Measurements from ENCODE around the gene GGTA1.

Gene GGTA1

GRCh38 chr9:121499427-121500164 lies at the start of gene GGTA1:
Gene GGTA1, minus strand, starts transcription at chr9:121499844. Its CDS starts 31,922 bp downstream, at chr9:121467922.
- H3K36me3 ChIP-seq (ENCODE audit: control insufficient read depth in 5 of 5, insufficient read depth in 5 of 5, low read length in 5 of 5): no peaks in the 10 kb centered on the region
- peaks cover 0 to 2% (median 0%) of the 10 kb centered on the region in 5 donors for H3K27me3 ChIP-seq (ENCODE audit: control insufficient read depth in 5 of 5, insufficient read depth in 4 of 5, low read length in 5 of 5)
- H3K4me3 ChIP-seq (ENCODE audit: low read depth in 1 of 5, low read length in 5 of 5): peak within 1 kb of the TSS; percentile 68 to 79 (median 70)
- peaks cover 3 to 46% (median 33%) of the 10 kb centered on the region in 5 donors for H3K4me1 ChIP-seq (ENCODE audit: control insufficient read depth in 5 of 5, insufficient read depth in 5 of 5, low read length in 5 of 5)
- H3K27ac ChIP-seq (ENCODE audit: low read depth, low read length): peak within 1 kb of the TSS; percentile 74
- peaks cover 0 to 4% (median 3%) of the 10 kb centered on the region in 5 donors for H3K9me3 ChIP-seq (ENCODE audit: control insufficient read depth in 5 of 5, low read length in 5 of 5)
- peak within 1 kb of the TSS; percentile 5 to 79 (median 69) for H3K9ac ChIP-seq (ENCODE audit: low read length in 5 of 5)

- Histone ChIP-seq H3K27ac (ENCODE audit: low read depth, low read length) (no peak overlapping the region), H3K4me3 (ENCODE audit: low read depth in 1 of 5, low read length in 5 of 5) (no peak overlapping the region), H3K27me3 (ENCODE audit: control insufficient read depth in 5 of 5, insufficient read depth in 4 of 5, low read length in 5 of 5) (peaks cover 0 to 3% (median 0%) of the 10 kb centered on the region in 5 donors), H3K4me1 (ENCODE audit: control insufficient read depth in 5 of 5, insufficient read depth in 5 of 5, low read length in 5 of 5) (peaks cover 0 to 28% (median 20%) of the 10 kb centered on the region in 5 donors), H3K36me3 (ENCODE audit: control insufficient read depth in 5 of 5, insufficient read depth in 5 of 5, low read length in 5 of 5) (no peaks in the 10 kb centered on the region), H3K9me3 (ENCODE audit: control insufficient read depth in 5 of 5, low read length in 5 of 5) (no peaks in the 10 kb centered on the region), H3K9ac (ENCODE audit: low read length in 5 of 5) (no peak overlapping the region)
Observed at GRCh38 chr9:121548666-121549065, 49.0 kb upstream of the GGTA1 start.

- H3K4me3 ChIP-seq (ENCODE audit: low read depth in 1 of 5, low read length in 5 of 5): peak overlapping the region in 4 of 5 donors; percentile 15 to 48 (median 30)
- H3K9me3 ChIP-seq (ENCODE audit: control insufficient read depth in 5 of 5, low read length in 5 of 5): no peaks in the 10 kb centered on the region
- H3K27me3 ChIP-seq (ENCODE audit: control insufficient read depth in 5 of 5, insufficient read depth in 4 of 5, low read length in 5 of 5): peaks cover 0 to 3% (median 0%) of the 10 kb centered on the region in 5 donors
- no peaks in the 10 kb centered on the region for H3K36me3 ChIP-seq (ENCODE audit: control insufficient read depth in 5 of 5, insufficient read depth in 5 of 5, low read length in 5 of 5)
- H3K4me1 ChIP-seq (ENCODE audit: control insufficient read depth in 5 of 5, insufficient read depth in 5 of 5, low read length in 5 of 5): peaks cover 0 to 18% (median 12%) of the 10 kb centered on the region in 5 donors
- H3K27ac ChIP-seq (ENCODE audit: low read depth, low read length): no peak overlapping the region
- H3K9ac ChIP-seq (ENCODE audit: low read length in 5 of 5): peak overlapping the region in 3 of 5 donors; percentile 45 to 76 (median 69)
Observed at GRCh38 chr9:121545875-121546423, 46.3 kb upstream of the GGTA1 start.

GRCh38 chr9:121545150-121545874 lies 45.7 kb upstream of the GGTA1 start:
- Histone ChIP-seq H3K4me1 (ENCODE audit: control insufficient read depth in 5 of 5, insufficient read depth in 5 of 5, low read length in 5 of 5) (peaks cover 0 to 11% (median 6%) of the 10 kb centered on the region in 5 donors), H3K36me3 (ENCODE audit: control insufficient read depth in 5 of 5, insufficient read depth in 5 of 5, low read length in 5 of 5) (no peaks in the 10 kb centered on the region), H3K4me3 (ENCODE audit: low read depth in 1 of 5, low read length in 5 of 5) (no peak overlapping the region), H3K9ac (ENCODE audit: low read length in 5 of 5) (no peak overlapping the region), H3K9me3 (ENCODE audit: control insufficient read depth in 5 of 5, low read length in 5 of 5) (no peaks in the 10 kb centered on the region), H3K27me3 (ENCODE audit: control insufficient read depth in 5 of 5, insufficient read depth in 4 of 5, low read length in 5 of 5) (peaks cover 0 to 3% (median 0%) of the 10 kb centered on the region in 5 donors), H3K27ac (ENCODE audit: low read depth, low read length) (no peak overlapping the region)

GRCh38 chr9:121542025-121542424 lies 42.4 kb upstream of the GGTA1 start:
- Histone ChIP-seq H3K36me3 (ENCODE audit: control insufficient read depth in 5 of 5, insufficient read depth in 5 of 5, low read length in 5 of 5) (no peaks in the 10 kb centered on the region), H3K4me1 (ENCODE audit: control insufficient read depth in 5 of 5, insufficient read depth in 5 of 5, low read length in 5 of 5) (peaks cover 3 to 15% (median 10%) of the 10 kb centered on the region in 5 donors), H3K9me3 (ENCODE audit: control insufficient read depth in 5 of 5, low read length in 5 of 5) (no peaks in the 10 kb centered on the region), H3K27me3 (ENCODE audit: control insufficient read depth in 5 of 5, insufficient read depth in 4 of 5, low read length in 5 of 5) (peaks cover 0 to 3% (median 0%) of the 10 kb centered on the region in 5 donors), H3K9ac (ENCODE audit: low read length in 5 of 5) (no peak overlapping the region), H3K27ac (ENCODE audit: low read depth, low read length) (no peak overlapping the region), H3K4me3 (ENCODE audit: low read depth in 1 of 5, low read length in 5 of 5) (no peak overlapping the region)

GRCh38 chr9:121541256-121541655 lies 41.6 kb upstream of the GGTA1 start:
- Histone ChIP-seq H3K4me1 (ENCODE audit: control insufficient read depth in 5 of 5, insufficient read depth in 5 of 5, low read length in 5 of 5) (peaks cover 3 to 14% (median 10%) of the 10 kb centered on the region in 5 donors), H3K27ac (ENCODE audit: low read depth, low read length) (no peak overlapping the region), H3K9ac (ENCODE audit: low read length in 5 of 5) (no peak overlapping the region), H3K4me3 (ENCODE audit: low read depth in 1 of 5, low read length in 5 of 5) (no peak overlapping the region), H3K36me3 (ENCODE audit: control insufficient read depth in 5 of 5, insufficient read depth in 5 of 5, low read length in 5 of 5) (no peaks in the 10 kb centered on the region), H3K27me3 (ENCODE audit: control insufficient read depth in 5 of 5, insufficient read depth in 4 of 5, low read length in 5 of 5) (peaks cover 0 to 3% (median 0%) of the 10 kb centered on the region in 5 donors), H3K9me3 (ENCODE audit: control insufficient read depth in 5 of 5, low read length in 5 of 5) (no peaks in the 10 kb centered on the region)

- no peak overlapping the region for H3K27ac ChIP-seq (ENCODE audit: low read depth, low read length)
- no peaks in the 10 kb centered on the region for H3K27me3 ChIP-seq (ENCODE audit: control insufficient read depth in 5 of 5, insufficient read depth in 4 of 5, low read length in 5 of 5)
- peaks cover 3 to 7% (median 5%) of the 10 kb centered on the region in 5 donors for H3K4me1 ChIP-seq (ENCODE audit: control insufficient read depth in 5 of 5, insufficient read depth in 5 of 5, low read length in 5 of 5)
- no peak overlapping the region for H3K9ac ChIP-seq (ENCODE audit: low read length in 5 of 5)
- H3K4me3 ChIP-seq (ENCODE audit: low read depth in 1 of 5, low read length in 5 of 5): no peak overlapping the region
- H3K36me3 ChIP-seq (ENCODE audit: control insufficient read depth in 5 of 5, insufficient read depth in 5 of 5, low read length in 5 of 5): no peaks in the 10 kb centered on the region
- no peaks in the 10 kb centered on the region for H3K9me3 ChIP-seq (ENCODE audit: control insufficient read depth in 5 of 5, low read length in 5 of 5)
Observed at GRCh38 chr9:121538221-121538620, 38.6 kb upstream of the GGTA1 start.

- Histone ChIP-seq H3K4me3 (ENCODE audit: low read depth in 1 of 5, low read length in 5 of 5) (no peak overlapping the region), H3K27me3 (ENCODE audit: control insufficient read depth in 5 of 5, insufficient read depth in 4 of 5, low read length in 5 of 5) (no peaks in the 10 kb centered on the region), H3K36me3 (ENCODE audit: control insufficient read depth in 5 of 5, insufficient read depth in 5 of 5, low read length in 5 of 5) (no peaks in the 10 kb centered on the region), H3K4me1 (ENCODE audit: control insufficient read depth in 5 of 5, insufficient read depth in 5 of 5, low read length in 5 of 5) (peaks cover 3 to 11% (median 5%) of the 10 kb centered on the region in 5 donors), H3K27ac (ENCODE audit: low read depth, low read length) (no peak overlapping the region), H3K9me3 (ENCODE audit: control insufficient read depth in 5 of 5, low read length in 5 of 5) (no peaks in the 10 kb centered on the region), H3K9ac (ENCODE audit: low read length in 5 of 5) (no peak overlapping the region)
Observed at GRCh38 chr9:121537283-121537682, 37.6 kb upstream of the GGTA1 start.

GRCh38 chr9:121532881-121533280 lies 33.2 kb upstream of the GGTA1 start:
- H3K9ac ChIP-seq (ENCODE audit: low read length in 5 of 5): no peak overlapping the region
- H3K9me3 ChIP-seq (ENCODE audit: control insufficient read depth in 5 of 5, low read length in 5 of 5): no peaks in the 10 kb centered on the region
- H3K4me3 ChIP-seq (ENCODE audit: low read depth in 1 of 5, low read length in 5 of 5): no peak overlapping the region
- peaks cover 12 to 25% (median 18%) of the 10 kb centered on the region in 5 donors for H3K4me1 ChIP-seq (ENCODE audit: control insufficient read depth in 5 of 5, insufficient read depth in 5 of 5, low read length in 5 of 5)
- H3K27me3 ChIP-seq (ENCODE audit: control insufficient read depth in 5 of 5, insufficient read depth in 4 of 5, low read length in 5 of 5): no peaks in the 10 kb centered on the region
- H3K27ac ChIP-seq (ENCODE audit: low read depth, low read length): no peak overlapping the region
- no peaks in the 10 kb centered on the region for H3K36me3 ChIP-seq (ENCODE audit: control insufficient read depth in 5 of 5, insufficient read depth in 5 of 5, low read length in 5 of 5)
